SU-DHL-6 (cell line): ENCODE measurements around the gene PGAP6.

Experiments used
- CTCF ChIP-seq: fragments of 200-600 bp; sonication (generic); IDR thresholded peaks from one replicate; pipeline ENCODE4 v1.5.1; 2017; ENCODE audit warnings: antibody characterized with exemption, mild to moderate bottlenecking, low read length, moderate library complexity; ENCODE audit not compliant: insufficient read depth, poor library complexity, severe bottlenecking
- EZH2phosphoT487 ChIP-seq: fragments of 200-600 bp; sonication (generic), shearing (Covaris generic); conservative IDR thresholded peaks from 2 replicates; pipeline ENCODE4 v1.6.1; 2018; ENCODE audit warnings: mild to moderate bottlenecking, antibody characterized with exemption, low read length, moderate library complexity, mixed read lengths

- no peak for TF ChIP-seq CTCF
- TF ChIP-seq EZH2phosphoT487, result no peak
Measured at GRCh38 chr16:379961-380761, 1.6 kb downstream of the PGAP6 start.
